A549 (cell line): ENCODE data around the gene SEC16A. TPM values are rescaled to one million over a fixed set of nuclear protein-coding genes. Genes with fewer than 3 reads are reported as not detected.

Experiments used
- ATAC-seq, 2 experiments: fragments of 200-7000 bp in 1 of 2; fragments of >200 bp in 1 of 2; cut with Nextera tagmentation in 1 of 2; cut with Tn5 transposase in 1 of 2; 3 replicates each; pipeline versions ENCODE4 v1.8.0 to v1.9.1; 2018 to 2020; ENCODE audit warnings: mild to moderate bottlenecking in 1 of 2, moderate library complexity in 1 of 2
- CTCF ChIA-PET: fragments of 300-600 bp; sonication (Branson Sonifier 250); formaldehyde crosslinking; extraction: SDS; loops from one replicate; lab custom pipeline; 2021; ENCODE audit warnings: antibody characterized with exemption, inconsistent platforms; lab: Yijun Ruan, JAX
- POLR2A ChIA-PET: fragments of 350-600 bp; formaldehyde crosslinking; extraction: SDS; loops from one replicate; lab custom pipeline; 2021; ENCODE audit warnings: antibody characterized with exemption, inconsistent platforms; lab: Yijun Ruan, JAX
- DNase-seq, 2 experiments: peaks; one replicate each; pipeline versions ENCODE4 v3.0.0 to v3.0.0-alpha.2; 2011 to 2016; ENCODE audit warnings: low read depth in 1 of 2, low spot score in 1 of 2
- FAIRE-seq: peaks from 2 replicates; lab custom pipeline; 2011; peaks lifted over from hg19 to GRCh38; lab: Jason Lieb, UNC
- H3K27ac ChIP-seq, 2 experiments: fragments of >200 bp; sonication (Bioruptor Twin); formaldehyde crosslinking; 3 replicates each; pipeline ENCODE4 v1.5.1; 2016 to 2017
- H3K4me1 ChIP-seq: fragments of >200 bp; sonication (Bioruptor Twin); formaldehyde crosslinking; 3 replicates; pipeline ENCODE4 v1.6.1; 2016
- H3K4me2 ChIP-seq: fragments of >200 bp; sonication (Bioruptor Twin); formaldehyde crosslinking; 3 replicates; pipeline ENCODE4 v1.6.1; 2016
- H3K4me3 ChIP-seq: fragments of >200 bp; sonication (Bioruptor Twin); formaldehyde crosslinking; 3 replicates; pipeline ENCODE4 v1.5.1; 2016
- H3K9me3 ChIP-seq: fragments of >200 bp; sonication (Bioruptor Twin); formaldehyde crosslinking; 3 replicates; pipeline ENCODE4 v1.6.1; 2016
- ATOH8 ChIP-seq: fragments of 250-450 bp; sonication (Bioruptor Pico); IDR thresholded peaks from 2 replicates; pipeline ENCODE4 v1.5.0; 2020; ENCODE audit warnings: low read depth, mild to moderate bottlenecking, moderate library complexity
- ESRRA ChIP-seq: fragments of 150-350 bp; IDR thresholded peaks from 2 replicates; pipeline ENCODE4 v1.6.1; 2014; ENCODE audit warnings: mild to moderate bottlenecking, low read length, borderline replicate concordance
- FOSB ChIP-seq: fragments of 250-450 bp; sonication (Bioruptor Pico); IDR thresholded peaks from 2 replicates; pipeline ENCODE4 v1.5.0; 2020; ENCODE audit warnings: mild to moderate bottlenecking, moderate library complexity
- FOXS1 ChIP-seq: fragments of 250-450 bp; sonication (Bioruptor Pico); IDR thresholded peaks from 2 replicates; pipeline ENCODE4 v1.5.0; 2020; ENCODE audit warnings: mild to moderate bottlenecking, moderate library complexity
- HOXA7 ChIP-seq: fragments of 250-450 bp; sonication (Bioruptor Pico); IDR thresholded peaks from 2 replicates; pipeline ENCODE4 v1.5.0; 2020; ENCODE audit warnings: mild to moderate bottlenecking, moderate library complexity
- JUNB ChIP-seq: fragments of >200 bp; sonication (Bioruptor Twin); formaldehyde crosslinking; IDR thresholded peaks from 2 replicates; pipeline ENCODE4 v1.6.1; 2016
- MAFK ChIP-seq: fragments of 450-650 bp; IDR thresholded peaks from 2 replicates; pipeline ENCODE4 v1.6.1; 2014; ENCODE audit not compliant: partially characterized antibody
- MAZ ChIP-seq: fragments of 150-350 bp; IDR thresholded peaks from 2 replicates; pipeline ENCODE4 v1.6.1; 2014; ENCODE audit warnings: antibody characterized with exemption, low read depth, low read length, borderline replicate concordance
- NPAS2 ChIP-seq: fragments of 250-450 bp; sonication (Bioruptor Pico); IDR thresholded peaks from 2 replicates; pipeline ENCODE4 v1.8.0; 2022; ENCODE audit warnings: mild to moderate bottlenecking, moderate library complexity, borderline replicate concordance
- PHF8 ChIP-seq: fragments of 200-600 bp; sonication (generic); IDR thresholded peaks from 2 replicates; pipeline ENCODE4 v1.6.1; 2016; ENCODE audit warnings: low read depth, mild to moderate bottlenecking, antibody characterized with exemption, moderate library complexity, borderline replicate concordance
- POLR2A ChIP-seq: IDR thresholded peaks from 2 replicates; pipeline ENCODE4 v1.6.1; 2012; ENCODE audit warnings: mild to moderate bottlenecking, low read length
- POLR2AphosphoS2 ChIP-seq: conservative IDR thresholded peaks from 2 replicates; pipeline ENCODE4 v1.6.1; 2012; ENCODE audit warnings: low read length, improper control_type of control experiment, inconsistent platforms
- RCOR1 ChIP-seq: fragments of 150-350 bp; IDR thresholded peaks from 2 replicates; pipeline ENCODE4 v1.6.1; 2014; ENCODE audit warnings: antibody characterized with exemption, low read length, low read depth
- SREBF2 ChIP-seq: fragments of 450-650 bp; IDR thresholded peaks from 2 replicates; pipeline ENCODE4 v1.6.1; 2014; ENCODE audit warnings: mild to moderate bottlenecking, moderate library complexity
- ZFP36 ChIP-seq: fragments of 450-650 bp; IDR thresholded peaks from 2 replicates; pipeline ENCODE4 v1.6.1; 2014; ENCODE audit warnings: borderline replicate concordance; ENCODE audit not compliant: partially characterized antibody
- WGBS: methylation state at CpG from one replicate; pipeline ENCODE4 v1.1.6; 2017; ENCODE audit errors: missing lambda C conversion rate; 5-methylcytosine and 5-hydroxymethylcytosine counted together
- polyA plus RNA-seq, 4 experiments: library from polyadenylated mRNA; depleted of rRNA in 3 of 4; stranded (reverse); fragments of >200 nt; fragmentation: RNase III in 1 of 4; extraction: RNeasy Plus Mini Kit Qiagen cat#74134 plus additional on column Dnase treatment in 1 of 4; gene quantifications; 2 replicates in 3 of 4; 3 replicates in 1 of 4; pipeline ENCODE4 v1.2.3, GENCODE V29; 2011 to 2017
- TF ChIP-seq, protein P1 (sequence below): fragments of >200 bp; sonication (Bioruptor Twin); formaldehyde crosslinking; IDR thresholded peaks from 2 replicates; pipeline ENCODE4 v1.6.1; 2016
- TF ChIP-seq, protein P2 (sequence below): fragments of 450-650 bp; IDR thresholded peaks from 2 replicates; pipeline ENCODE4 v1.6.1; 2014; ENCODE audit warnings: antibody characterized with exemption
- TF ChIP-seq, protein P3 (sequence below): fragments of 200-600 bp; sonication (generic); IDR thresholded peaks from 2 replicates; pipeline ENCODE4 v1.6.1; 2016; ENCODE audit warnings: antibody characterized with exemption, mild to moderate bottlenecking, moderate library complexity
- TF ChIP-seq, protein P4 (sequence below): IDR thresholded peaks from 2 replicates; pipeline ENCODE4 v1.6.1; 2012; ENCODE audit warnings: low read depth, borderline replicate concordance
- TF ChIP-seq, protein P5 (sequence below): fragments of 250-450 bp; sonication (Bioruptor Pico); IDR thresholded peaks from 2 replicates; pipeline ENCODE4 v1.5.0; 2021; ENCODE audit warnings: mild to moderate bottlenecking, moderate library complexity, borderline replicate concordance

The SEC16A gene
- polyA plus RNA-seq, 2 of the 4 experiments (the other 2 are of a cell fraction), result 24.2 to 38.0 TPM

GRCh38 chr9:136467766-136468165 lies 15.1 kb downstream of the SEC16A start (continued):
- TF ChIP-seq HOXA7 (CRISPR knock-in tag) (no peak), ATOH8 (no peak), POLR2AphosphoS2 (no peak), ZFP36 (no peak)

GRCh38 chr9:136466155-136466541 lies 16.7 kb downstream of the SEC16A start:
- DNase-seq, result no peak
- WGBS, result 94% methylated on average over 26 of the region's 30 CpGs
- TF ChIP-seq PHF8 (no peak), JUNB (no peak), POLR2A (no peak), NPAS2 (CRISPR knock-in tag) (no peak), HOXA7 (CRISPR knock-in tag) (no peak), ESRRA (no peak), FOSB (no peak), MAZ (no peak), RCOR1 (no peak), FOXS1 (CRISPR knock-in tag) (no peak), SREBF2 (no peak), MAFK (no peak)
- TF ChIP-seq, protein P1, sequence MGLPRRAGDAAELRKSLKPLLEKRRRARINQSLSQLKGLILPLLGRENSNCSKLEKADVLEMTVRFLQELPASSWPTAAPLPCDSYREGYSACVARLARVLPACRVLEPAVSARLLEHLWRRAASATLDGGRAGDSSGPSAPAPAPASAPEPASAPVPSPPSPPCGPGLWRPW, result no peak
- TF ChIP-seq, protein P2, sequence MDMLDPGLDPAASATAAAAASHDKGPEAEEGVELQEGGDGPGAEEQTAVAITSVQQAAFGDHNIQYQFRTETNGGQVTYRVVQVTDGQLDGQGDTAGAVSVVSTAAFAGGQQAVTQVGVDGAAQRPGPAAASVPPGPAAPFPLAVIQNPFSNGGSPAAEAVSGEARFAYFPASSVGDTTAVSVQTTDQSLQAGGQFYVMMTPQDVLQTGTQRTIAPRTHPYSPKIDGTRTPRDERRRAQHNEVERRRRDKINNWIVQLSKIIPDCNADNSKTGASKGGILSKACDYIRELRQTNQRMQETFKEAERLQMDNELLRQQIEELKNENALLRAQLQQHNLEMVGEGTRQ, result no peak
- TF ChIP-seq, protein P3, sequence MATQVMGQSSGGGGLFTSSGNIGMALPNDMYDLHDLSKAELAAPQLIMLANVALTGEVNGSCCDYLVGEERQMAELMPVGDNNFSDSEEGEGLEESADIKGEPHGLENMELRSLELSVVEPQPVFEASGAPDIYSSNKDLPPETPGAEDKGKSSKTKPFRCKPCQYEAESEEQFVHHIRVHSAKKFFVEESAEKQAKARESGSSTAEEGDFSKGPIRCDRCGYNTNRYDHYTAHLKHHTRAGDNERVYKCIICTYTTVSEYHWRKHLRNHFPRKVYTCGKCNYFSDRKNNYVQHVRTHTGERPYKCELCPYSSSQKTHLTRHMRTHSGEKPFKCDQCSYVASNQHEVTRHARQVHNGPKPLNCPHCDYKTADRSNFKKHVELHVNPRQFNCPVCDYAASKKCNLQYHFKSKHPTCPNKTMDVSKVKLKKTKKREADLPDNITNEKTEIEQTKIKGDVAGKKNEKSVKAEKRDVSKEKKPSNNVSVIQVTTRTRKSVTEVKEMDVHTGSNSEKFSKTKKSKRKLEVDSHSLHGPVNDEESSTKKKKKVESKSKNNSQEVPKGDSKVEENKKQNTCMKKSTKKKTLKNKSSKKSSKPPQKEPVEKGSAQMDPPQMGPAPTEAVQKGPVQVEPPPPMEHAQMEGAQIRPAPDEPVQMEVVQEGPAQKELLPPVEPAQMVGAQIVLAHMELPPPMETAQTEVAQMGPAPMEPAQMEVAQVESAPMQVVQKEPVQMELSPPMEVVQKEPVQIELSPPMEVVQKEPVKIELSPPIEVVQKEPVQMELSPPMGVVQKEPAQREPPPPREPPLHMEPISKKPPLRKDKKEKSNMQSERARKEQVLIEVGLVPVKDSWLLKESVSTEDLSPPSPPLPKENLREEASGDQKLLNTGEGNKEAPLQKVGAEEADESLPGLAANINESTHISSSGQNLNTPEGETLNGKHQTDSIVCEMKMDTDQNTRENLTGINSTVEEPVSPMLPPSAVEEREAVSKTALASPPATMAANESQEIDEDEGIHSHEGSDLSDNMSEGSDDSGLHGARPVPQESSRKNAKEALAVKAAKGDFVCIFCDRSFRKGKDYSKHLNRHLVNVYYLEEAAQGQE, result no peak
- TF ChIP-seq, protein P4, sequence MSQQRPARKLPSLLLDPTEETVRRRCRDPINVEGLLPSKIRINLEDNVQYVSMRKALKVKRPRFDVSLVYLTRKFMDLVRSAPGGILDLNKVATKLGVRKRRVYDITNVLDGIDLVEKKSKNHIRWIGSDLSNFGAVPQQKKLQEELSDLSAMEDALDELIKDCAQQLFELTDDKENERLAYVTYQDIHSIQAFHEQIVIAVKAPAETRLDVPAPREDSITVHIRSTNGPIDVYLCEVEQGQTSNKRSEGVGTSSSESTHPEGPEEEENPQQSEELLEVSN, result no peak
- TF ChIP-seq, protein P5, sequence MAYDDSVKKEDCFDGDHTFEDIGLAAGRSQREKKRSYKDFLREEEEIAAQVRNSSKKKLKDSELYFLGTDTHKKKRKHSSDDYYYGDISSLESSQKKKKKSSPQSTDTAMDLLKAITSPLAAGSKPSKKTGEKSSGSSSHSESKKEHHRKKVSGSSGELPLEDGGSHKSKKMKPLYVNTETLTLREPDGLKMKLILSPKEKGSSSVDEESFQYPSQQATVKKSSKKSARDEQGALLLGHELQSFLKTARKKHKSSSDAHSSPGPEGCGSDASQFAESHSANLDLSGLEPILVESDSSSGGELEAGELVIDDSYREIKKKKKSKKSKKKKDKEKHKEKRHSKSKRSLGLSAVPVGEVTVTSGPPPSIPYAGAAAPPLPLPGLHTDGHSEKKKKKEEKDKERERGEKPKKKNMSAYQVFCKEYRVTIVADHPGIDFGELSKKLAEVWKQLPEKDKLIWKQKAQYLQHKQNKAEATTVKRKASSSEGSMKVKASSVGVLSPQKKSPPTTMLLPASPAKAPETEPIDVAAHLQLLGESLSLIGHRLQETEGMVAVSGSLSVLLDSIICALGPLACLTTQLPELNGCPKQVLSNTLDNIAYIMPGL (CRISPR knock-in tag), result no peak
- TF ChIP-seq, all 56 proteins: peak for 0
- ChIA-PET POLR2A (no interaction called here), CTCF (interaction anchor here (0.6 to 1.4 kb wide), 5 partner anchors 10 to 127 kb away, joined by 3 to 4 read pairs (median 3); partner anchors contain the start of gene DNLZ)
- H3K4me3 ChIP-seq, result no peak overlapping the region
- no peak overlapping the region for H3K27ac ChIP-seq
- no peak for FAIRE-seq
- no peaks in the 10 kb centered on the region for H3K4me1 ChIP-seq
- ATAC-seq, result no peak
- no peak overlapping the region for H3K4me2 ChIP-seq
- H3K9me3 ChIP-seq, result no peaks in the 10 kb centered on the region
